IPS-18c (cell line): ENCODE results near the gene SPRR1B.
"Not testable (repeated sequence)": the region's sequence is repeated elsewhere in the genome, so short reads cannot be mapped to it uniquely, and the experiment has no call there.

Source experiments
- H3K4me3 ChIP-seq: 2 replicates; pipeline ENCODE4 v1.7.0; 2013; ENCODE audit warnings: low read depth, mild to moderate bottlenecking, low read length, moderate library complexity; ENCODE audit not compliant: insufficient read depth
- H3K9me3 ChIP-seq: one replicate; pipeline ENCODE4 v1.6.1; 2013; ENCODE audit warnings: mild to moderate bottlenecking, low read length, moderate library complexity; ENCODE audit not compliant: control insufficient read depth, insufficient read depth

The SPRR1B gene

DNA sequence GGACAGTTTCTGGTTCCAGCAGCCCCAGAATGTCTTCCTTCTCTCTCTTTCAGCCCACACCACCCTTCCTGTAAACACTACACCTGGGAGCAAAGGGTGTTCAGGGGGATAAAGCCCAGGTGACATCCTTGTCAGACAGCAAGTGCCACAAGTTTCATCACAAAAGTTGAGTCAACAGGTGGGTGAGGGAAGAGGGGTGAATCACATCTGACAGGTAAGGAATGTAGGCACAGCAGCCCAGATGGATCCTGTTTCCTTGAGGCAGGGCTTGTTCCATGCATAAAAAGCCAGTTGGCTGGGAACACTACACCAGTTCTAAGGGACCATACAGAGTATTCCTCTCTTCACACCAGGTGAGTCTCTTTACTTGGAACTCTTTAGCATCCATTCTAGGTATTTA, at the start of gene SPRR1B:
Gene SPRR1B, plus strand, starts transcription at position 309 of the 400 bp plus-strand sequence. CDS start 1,143 bp downstream, outside the sequence.
- H3K4me3 ChIP-seq = no peak within 1 kb of the TSS
- no peaks in the 10 kb centered on the region for H3K9me3 ChIP-seq

- no peak overlapping the region for H3K4me3 ChIP-seq
- H3K9me3 ChIP-seq = no peaks in the 10 kb centered on the region
Observed at GRCh38 chr1:152982076-152982475, 48.9 kb upstream of the SPRR1B start.

- no peak overlapping the region for H3K4me3 ChIP-seq
- H3K9me3 ChIP-seq = no peaks in the 10 kb centered on the region
Observed at GRCh38 chr1:152983234-152983633, 47.8 kb upstream of the SPRR1B start.

DNA sequence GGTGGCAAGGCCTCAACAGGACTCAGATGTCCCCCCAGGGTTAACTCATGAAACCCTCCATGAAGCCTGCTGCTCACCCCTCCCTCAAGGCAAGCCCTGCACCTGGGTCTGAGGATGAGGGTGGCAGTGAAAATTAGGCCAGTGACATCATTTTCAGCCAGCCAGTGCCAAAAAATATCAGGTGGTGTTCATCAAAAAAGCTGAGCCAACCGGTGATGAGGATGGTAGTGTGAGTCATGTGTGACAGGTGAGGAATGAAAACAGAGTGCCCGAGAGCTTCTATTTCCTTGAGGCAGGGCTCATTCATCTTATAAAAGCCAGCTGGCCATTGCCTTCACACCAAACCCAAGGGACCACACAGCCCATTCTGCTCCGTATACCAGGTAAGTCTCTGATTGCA, 47.3 kb upstream of the SPRR1B start, which contains the start of gene SPRR1A:
Gene SPRR1A, plus strand, starts transcription at position 339 of the 400 bp plus-strand sequence. CDS start 1,150 bp downstream, outside the sequence.
- Histone ChIP-seq H3K9me3 (no peaks in the 10 kb centered on the region), H3K4me3 (no peak within 1 kb of the TSS)

DNA sequence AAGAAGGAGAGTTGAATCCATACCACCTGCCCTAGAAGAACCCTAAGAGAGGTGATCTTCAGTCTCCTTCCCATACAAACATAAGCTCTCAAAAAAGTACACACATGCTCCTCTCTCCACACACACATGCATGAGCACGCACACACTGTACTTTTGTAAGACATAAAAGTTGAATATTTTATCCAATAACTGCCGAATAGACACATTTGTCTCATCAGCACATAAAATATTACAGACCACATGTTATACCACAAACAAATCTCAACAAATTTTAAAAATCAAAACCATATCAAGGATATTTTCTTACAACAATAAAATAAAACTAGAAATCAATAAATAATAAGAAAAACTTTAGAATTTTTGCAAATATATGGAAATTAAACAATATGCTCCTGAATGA, 44.4 kb upstream of the SPRR1B start:
- H3K9me3 ChIP-seq = no peaks in the 10 kb centered on the region
- H3K4me3 ChIP-seq = no peak overlapping the region

DNA sequence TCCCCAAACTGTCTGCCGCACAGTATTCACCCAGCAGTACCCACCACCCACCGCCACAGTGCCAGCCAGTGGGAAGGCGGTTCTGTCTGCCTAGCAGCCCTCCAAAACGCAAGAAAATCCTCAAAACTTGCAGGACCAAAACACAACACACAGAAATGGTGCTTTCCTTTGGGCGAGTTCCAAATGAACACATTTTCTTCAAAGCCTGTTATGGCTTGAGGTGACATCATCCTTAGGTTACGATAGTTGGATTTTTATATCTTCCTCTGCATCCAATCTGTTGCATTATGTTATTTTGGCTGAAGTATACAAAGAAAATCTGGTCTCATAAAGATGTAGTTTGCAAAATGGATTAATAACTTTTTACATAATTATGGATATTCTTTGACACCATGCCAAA, 37.8 kb upstream of the SPRR1B start:
- no peaks in the 10 kb centered on the region for H3K9me3 ChIP-seq
- no peak overlapping the region for H3K4me3 ChIP-seq

DNA sequence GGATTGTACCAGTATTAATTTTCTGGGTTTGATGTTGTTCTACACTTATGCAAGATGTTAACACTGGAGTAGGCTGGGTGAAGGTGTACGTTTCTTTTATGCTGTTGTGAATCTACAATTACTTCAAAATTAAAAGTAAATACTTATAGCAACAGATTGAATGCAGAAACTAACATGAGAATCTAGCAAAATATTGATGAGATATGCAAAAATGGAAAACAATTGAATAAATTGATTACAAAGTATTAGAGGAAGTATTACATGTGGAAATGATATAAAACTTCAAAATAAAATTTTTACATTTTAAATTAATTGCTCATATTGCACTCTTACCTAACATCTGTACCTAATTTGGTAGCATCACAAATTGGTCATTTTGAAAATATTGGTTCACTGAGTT, 35.2 kb upstream of the SPRR1B start:
- Histone ChIP-seq H3K9me3 (no peaks in the 10 kb centered on the region), H3K4me3 (no peak overlapping the region)

GRCh38 chr1:152996633-152997400, 34.2 kb upstream of the SPRR1B start:
- no peak overlapping the region for H3K4me3 ChIP-seq

DNA sequence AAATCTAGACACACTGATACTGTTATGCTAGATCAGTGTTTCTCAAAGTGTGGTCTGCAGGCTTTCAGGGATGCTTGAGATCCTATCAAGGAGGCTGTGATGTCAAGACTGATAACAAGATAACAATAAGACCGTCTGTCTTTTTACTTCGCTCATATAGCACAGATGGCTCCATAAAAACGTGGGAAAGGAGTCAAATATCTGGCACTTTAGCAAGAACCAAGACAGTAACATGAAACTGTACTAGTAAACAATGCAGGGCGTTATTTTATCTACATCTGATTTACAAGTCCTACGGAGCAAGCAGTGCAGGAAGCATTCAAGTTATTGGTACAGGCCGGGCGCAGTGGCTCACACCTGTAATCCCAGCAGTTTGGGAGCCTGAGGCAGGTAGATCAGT, 33.1 kb upstream of the SPRR1B start:
- Histone ChIP-seq H3K4me3 (no peak overlapping the region), H3K9me3 (no peaks in the 10 kb centered on the region)

More at GRCh38 chr1:152996633-152997400, 34.2 kb upstream of the SPRR1B start:
- H3K9me3 ChIP-seq = no peaks in the 10 kb centered on the region

DNA sequence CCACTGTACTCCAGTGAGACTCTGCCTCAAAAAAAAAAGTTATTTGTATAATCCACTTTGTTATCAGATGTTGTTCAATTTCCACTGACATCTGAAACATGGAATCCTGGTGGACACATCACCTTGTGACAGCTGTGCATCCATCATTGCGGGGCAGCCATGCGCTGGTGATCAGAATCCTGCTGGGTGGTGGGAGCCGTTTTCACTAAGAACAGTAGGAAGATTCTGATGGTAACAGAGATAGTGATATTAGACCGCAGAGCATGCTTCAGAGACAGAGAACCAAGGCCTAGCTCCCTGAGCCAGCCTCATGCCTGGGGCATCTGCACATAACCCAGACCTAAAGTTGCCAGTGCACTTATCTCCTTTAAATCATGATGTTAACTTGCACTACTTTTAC, 32.5 kb upstream of the SPRR1B start:
- H3K9me3 ChIP-seq = no peaks in the 10 kb centered on the region

DNA sequence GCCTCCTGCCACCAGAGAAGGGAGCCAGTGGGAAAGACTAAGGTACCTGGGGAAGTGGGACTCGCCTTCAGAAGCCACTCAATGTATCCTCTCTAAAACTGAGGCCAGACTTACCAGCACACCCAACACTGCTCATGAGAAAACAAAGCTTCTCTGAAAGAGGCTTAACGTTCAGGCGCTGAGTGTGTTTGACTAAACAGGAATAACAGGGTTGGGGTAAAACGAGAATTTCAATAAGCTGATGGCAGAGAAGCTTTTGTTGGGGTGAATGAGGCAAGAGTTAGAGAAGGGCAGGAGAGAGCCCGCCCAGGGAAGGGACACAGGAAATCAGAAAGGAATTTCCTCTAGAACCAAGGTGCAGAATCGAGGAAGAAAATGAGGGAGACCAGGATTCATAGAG, 31.2 kb upstream of the SPRR1B start:
- H3K9me3 ChIP-seq = no peaks in the 10 kb centered on the region

More for the DNA sequence above, 32.5 kb upstream of the SPRR1B start:
- no peak overlapping the region for H3K4me3 ChIP-seq

DNA sequence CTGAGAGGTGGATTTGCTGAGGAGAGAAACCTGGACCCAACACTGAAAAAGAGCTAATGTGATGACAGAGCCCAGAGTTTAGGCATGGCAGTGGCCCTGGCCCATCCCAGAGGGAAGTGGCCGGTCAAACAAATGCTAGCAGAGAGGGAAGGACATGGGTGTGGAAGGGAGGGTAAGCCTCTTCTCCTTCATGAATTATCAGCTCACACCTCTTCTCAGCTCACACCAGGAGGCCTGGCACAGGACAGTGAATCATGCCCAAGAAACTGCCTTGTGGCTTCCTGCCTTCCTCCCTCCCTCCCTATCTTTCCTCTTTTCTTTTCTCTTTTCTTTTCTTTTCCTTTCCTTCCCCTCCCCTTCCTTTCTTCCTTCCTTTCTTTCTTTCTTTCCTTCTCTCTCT, 30.7 kb upstream of the SPRR1B start:
- Histone ChIP-seq H3K4me3 (no peak overlapping the region), H3K9me3 (no peaks in the 10 kb centered on the region)

More for the DNA sequence above, 31.2 kb upstream of the SPRR1B start:
- H3K4me3 ChIP-seq = no peak overlapping the region

DNA sequence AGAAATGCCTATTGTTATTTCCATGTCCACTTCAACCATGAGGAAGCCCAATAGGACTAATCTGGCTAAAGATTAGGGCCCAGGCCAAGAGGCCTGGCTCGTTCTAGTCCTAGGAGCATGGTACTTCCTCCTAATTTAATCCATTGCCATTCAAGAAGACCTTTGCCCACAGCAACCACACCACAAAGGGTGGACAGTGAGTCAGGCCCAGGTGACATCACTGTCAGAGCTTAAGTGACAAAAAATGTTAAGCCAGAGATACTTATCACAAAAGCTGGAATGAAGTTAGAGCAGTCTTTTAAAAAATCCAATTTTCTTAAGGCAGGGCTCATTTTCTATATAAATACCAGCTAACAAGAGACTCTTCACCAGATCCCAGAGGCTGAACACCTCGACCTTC, 29.6 kb upstream of the SPRR1B start, which contains the start of gene SPRR3:
Gene SPRR3, plus strand, starts transcription at position 368 of the 400 bp plus-strand sequence. CDS start 1,272 bp downstream, outside the sequence.
- H3K4me3 ChIP-seq = no peak within 1 kb of the TSS
- no peaks in the 10 kb centered on the region for H3K9me3 ChIP-seq

GRCh38 chr1:153011235-153011758, 19.7 kb upstream of the SPRR1B start:
- not testable (repeated sequence) for H3K9me3 ChIP-seq, H3K4me3 ChIP-seq

DNA sequence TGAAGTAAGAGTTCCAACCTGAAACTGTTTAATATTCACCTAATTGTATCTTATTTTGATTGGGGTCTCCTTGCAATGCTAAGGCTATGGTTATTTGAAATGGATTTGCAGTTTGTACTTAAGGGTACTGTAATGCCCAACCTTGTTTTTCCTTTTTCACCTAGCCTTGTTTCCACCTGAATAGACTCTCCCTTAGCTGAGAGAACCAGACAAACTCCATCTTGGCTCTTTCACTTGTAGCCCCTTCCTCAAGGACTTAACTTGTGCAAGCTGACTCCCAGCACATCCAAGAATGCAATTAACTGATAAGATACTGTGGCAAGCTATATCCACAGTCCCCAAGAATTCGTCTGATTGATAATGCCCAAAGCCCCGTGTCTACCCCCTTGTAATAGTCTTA, 9.2 kb upstream of the SPRR1B start:
- H3K4me3 ChIP-seq, H3K9me3 ChIP-seq: not testable (repeated sequence)

GRCh38 chr1:153022340-153022739, 8.7 kb upstream of the SPRR1B start:
- not testable (repeated sequence) for H3K4me3 ChIP-seq, H3K9me3 ChIP-seq

DNA sequence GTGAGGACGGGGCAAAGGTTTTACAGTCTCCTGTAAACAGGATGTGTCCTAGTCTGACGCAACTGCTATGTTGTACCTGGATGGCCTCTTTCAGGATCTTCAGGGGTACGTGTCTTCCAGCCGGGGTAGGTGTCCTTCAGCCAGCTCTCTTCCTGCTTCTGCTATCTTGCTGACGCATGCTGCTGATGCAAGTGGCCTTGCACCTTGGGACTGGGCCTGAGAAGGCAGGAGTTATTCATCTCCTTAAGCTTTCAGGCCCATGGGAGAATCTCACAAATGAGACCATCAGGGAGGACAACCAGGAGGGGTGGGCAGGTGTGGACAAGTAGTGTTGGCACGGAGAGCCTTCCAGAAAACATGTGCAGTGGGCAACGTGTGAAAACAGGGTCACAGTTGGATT, 7.9 kb upstream of the SPRR1B start:
- no peak overlapping the region for H3K4me3 ChIP-seq
- H3K9me3 ChIP-seq = no peaks in the 10 kb centered on the region

GRCh38 chr1:153024413-153024812, 6.6 kb upstream of the SPRR1B start:
- Histone ChIP-seq H3K4me3 (no peak overlapping the region), H3K9me3 (no peaks in the 10 kb centered on the region)
